PFSK-1 (cell line): Measurements from ENCODE around the gene NPY1R.

ENCODE experiments used
- POLR2AphosphoS5 ChIP-seq: IDR thresholded peaks from 2 replicates; pipeline ENCODE4 v1.6.1; 2012; ENCODE audit warnings: low read depth, mild to moderate bottlenecking, control low read depth, low read length, moderate library complexity
- REST ChIP-seq, 2 experiments: IDR thresholded peaks; 2 replicates each; pipeline versions ENCODE4 v1.6.1 to v1.8.0; 2011 to 2012; ENCODE audit warnings: low read depth in 2 of 2, low read length in 2 of 2, control low read depth in 1 of 2, inconsistent platforms in 1 of 2, mild to moderate bottlenecking in 1 of 2, moderate library complexity in 1 of 2; ENCODE audit not compliant: insufficient read depth in 1 of 2
- TAF1 ChIP-seq: IDR thresholded peaks from 2 replicates; pipeline ENCODE4 v1.6.1; 2012; ENCODE audit warnings: low read length, control low read depth, borderline replicate concordance; ENCODE audit not compliant: insufficient read depth

GRCh38 chr4:163380703-163381102, 48.3 kb upstream of the NPY1R start:
- TF ChIP-seq POLR2AphosphoS5 (no peak), REST (IDR thresholded peaks at IDR 0.05; ENCODE audit: insufficient read depth in 1 of 2, low read depth in 2 of 2, low read length in 2 of 2) (no peak), TAF1 (no peak)
